Measurements from ENCODE around the gene SSRP1. TPM values are rescaled to one million over a fixed set of nuclear protein-coding genes. Genes with fewer than 3 reads are reported as not detected.

Gene SSRP1
- total RNA-seq, 1 donor: 61.7 TPM

DNA sequence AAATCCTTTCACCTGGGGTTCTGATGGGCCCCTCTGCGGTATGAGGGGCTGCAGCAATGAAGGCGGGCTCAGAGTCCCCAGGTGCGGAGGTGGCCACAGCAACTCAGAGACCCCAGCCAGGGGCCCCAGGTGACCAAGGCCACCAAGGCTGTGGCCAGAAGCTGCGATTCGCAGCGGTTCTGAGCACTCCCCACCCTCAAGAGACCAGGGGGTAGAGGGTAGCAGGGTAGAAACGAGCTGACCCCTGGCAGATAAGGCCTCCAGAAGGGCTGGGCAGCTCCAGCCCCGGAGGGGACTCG, 11.9 kb downstream of the SSRP1 start:
- TF ChIP-seq, protein P1, sequence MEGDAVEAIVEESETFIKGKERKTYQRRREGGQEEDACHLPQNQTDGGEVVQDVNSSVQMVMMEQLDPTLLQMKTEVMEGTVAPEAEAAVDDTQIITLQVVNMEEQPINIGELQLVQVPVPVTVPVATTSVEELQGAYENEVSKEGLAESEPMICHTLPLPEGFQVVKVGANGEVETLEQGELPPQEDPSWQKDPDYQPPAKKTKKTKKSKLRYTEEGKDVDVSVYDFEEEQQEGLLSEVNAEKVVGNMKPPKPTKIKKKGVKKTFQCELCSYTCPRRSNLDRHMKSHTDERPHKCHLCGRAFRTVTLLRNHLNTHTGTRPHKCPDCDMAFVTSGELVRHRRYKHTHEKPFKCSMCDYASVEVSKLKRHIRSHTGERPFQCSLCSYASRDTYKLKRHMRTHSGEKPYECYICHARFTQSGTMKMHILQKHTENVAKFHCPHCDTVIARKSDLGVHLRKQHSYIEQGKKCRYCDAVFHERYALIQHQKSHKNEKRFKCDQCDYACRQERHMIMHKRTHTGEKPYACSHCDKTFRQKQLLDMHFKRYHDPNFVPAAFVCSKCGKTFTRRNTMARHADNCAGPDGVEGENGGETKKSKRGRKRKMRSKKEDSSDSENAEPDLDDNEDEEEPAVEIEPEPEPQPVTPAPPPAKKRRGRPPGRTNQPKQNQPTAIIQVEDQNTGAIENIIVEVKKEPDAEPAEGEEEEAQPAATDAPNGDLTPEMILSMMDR (IDR thresholded peaks at IDR 0.05; ENCODE audit: insufficient read depth, low read depth, low read length): no peak
- no peak for DNase-seq (ENCODE audit: low read depth)
- H3K4me3 ChIP-seq (ENCODE audit: low read depth, low read length): peak overlapping the region; percentile 85

DNA sequence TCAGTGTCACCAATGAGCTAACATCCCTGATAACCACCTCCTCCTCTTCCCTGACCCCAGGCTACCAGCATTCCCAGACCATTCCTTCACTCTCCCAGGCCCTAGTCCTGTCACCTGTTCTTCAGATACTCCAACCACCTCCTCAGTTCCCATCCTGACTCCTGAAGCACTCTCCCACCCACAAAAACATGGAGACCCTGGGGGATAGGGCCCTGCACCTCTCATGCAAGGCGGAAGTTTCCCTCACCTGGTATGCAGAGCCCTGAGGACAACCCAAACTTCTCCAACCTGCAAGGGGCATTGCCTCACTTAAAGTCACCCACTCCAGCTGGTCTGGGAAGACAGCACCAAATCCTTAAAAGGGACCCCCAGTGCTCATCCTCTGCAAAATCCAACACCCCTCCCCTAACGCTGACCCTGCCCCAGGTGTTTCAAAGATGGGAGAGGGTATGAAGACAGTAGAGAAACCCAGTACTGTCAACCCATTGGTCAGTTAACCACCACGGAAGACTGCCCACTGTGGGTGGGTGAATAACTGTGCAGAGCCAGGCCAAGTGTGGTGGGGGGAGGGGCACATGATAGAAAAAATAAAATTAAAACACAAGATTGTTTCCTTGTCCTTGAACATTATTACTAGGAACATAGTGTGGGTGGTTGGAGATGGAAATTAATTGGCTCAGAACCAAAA, 12.4 kb downstream of the SSRP1 start:
- TF ChIP-seq, protein P1 (IDR thresholded peaks at IDR 0.05; ENCODE audit: insufficient read depth, low read depth, low read length): peak; percentile 13
- peak overlapping the region; percentile 85 for H3K4me3 ChIP-seq (ENCODE audit: low read depth, low read length)
- no peak for DNase-seq (ENCODE audit: low read depth)

- TF ChIP-seq, protein P1 (IDR thresholded peaks at IDR 0.05; ENCODE audit: insufficient read depth, low read depth, low read length): no peak
- H3K4me3 ChIP-seq (ENCODE audit: low read depth, low read length): peak overlapping the region; percentile 85
- peak; percentile 99 for DNase-seq (ENCODE audit: low read depth)
Measured at GRCh38 chr11:57322256-57323166, 13.2 kb downstream of the SSRP1 start.

DNA sequence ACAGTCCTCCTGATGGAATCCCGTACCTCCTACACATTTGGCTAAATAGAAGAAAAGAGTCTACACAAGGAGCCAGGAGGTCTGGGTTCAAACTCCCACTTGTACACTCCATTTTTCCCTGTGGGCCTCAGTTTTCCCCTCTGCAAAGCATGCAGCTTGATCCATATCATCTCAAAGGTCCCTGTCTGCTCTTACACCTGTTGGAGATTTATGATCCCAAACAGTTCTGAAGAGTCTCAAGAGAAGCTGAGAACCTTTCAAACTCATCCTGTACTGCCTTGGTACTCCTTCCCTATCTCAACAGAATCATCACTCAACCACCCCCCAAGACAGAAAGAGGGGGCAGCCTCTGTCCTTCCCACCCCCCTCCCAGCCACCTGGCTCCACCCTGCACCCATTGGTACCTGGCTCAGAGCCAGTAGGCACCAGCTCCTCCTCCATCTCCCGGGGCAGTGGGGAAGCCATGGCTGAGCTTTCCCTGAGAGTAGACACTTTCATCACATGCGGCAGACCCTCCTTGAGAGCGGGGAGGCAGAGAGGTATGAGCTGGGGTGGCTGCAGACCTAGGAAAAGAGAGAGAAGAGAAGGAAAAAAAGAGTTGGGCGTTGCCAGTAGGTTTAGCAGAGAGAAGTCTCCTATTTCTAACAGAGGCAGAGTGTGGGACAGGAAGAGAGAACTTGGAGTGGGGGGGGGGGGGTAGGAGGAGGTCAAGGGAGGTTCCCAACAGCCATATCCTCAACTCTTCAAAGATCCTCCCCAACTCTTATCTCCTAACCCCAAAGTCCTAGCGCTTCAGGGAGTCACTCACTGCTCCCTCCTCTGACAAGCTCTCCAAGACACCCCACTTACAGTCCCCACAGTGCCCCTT, 14.1 kb downstream of the SSRP1 start:
- TF ChIP-seq, protein P1 (IDR thresholded peaks at IDR 0.05; ENCODE audit: insufficient read depth, low read depth, low read length): no peak
- peak overlapping the region; percentile 85 for H3K4me3 ChIP-seq (ENCODE audit: low read depth, low read length)
- peak; percentile 52 for DNase-seq (ENCODE audit: low read depth)

DNA sequence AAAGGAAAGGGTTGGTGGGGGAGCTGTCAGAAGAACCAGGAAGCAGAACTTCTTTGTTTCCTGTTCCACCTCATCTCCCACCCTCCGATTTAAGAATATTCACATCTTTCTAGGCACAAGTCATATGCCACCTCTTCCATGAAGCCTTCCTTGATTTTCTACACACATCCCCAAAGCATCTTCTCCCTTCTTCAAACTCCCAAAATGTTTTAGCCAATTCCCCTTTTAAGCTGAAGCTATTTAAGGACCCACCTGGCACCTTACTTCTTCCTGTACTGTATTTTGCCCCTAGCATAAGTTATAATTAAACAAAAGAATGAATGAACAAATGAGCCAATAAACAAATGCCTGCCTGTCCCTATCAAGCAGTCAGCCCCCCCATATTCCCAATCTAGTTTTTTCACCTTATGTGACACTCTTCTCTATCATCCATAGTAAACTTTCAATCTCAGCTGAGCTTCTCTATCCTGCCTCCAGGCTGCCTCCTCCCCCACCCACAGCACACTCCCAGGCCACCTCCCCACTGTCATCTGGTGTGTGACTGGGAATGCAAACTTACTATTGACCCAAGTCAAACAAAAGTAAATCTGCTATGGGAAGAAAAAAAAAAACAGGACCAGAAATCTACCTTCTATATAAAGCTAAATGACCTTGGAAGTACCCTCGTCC, 14.8 kb downstream of the SSRP1 start:
- TF ChIP-seq, protein P1 (IDR thresholded peaks at IDR 0.05; ENCODE audit: insufficient read depth, low read depth, low read length): no peak
- DNase-seq (ENCODE audit: low read depth): peak; percentile 29
- peak overlapping the region; percentile 85 for H3K4me3 ChIP-seq (ENCODE audit: low read depth, low read length)

DNA sequence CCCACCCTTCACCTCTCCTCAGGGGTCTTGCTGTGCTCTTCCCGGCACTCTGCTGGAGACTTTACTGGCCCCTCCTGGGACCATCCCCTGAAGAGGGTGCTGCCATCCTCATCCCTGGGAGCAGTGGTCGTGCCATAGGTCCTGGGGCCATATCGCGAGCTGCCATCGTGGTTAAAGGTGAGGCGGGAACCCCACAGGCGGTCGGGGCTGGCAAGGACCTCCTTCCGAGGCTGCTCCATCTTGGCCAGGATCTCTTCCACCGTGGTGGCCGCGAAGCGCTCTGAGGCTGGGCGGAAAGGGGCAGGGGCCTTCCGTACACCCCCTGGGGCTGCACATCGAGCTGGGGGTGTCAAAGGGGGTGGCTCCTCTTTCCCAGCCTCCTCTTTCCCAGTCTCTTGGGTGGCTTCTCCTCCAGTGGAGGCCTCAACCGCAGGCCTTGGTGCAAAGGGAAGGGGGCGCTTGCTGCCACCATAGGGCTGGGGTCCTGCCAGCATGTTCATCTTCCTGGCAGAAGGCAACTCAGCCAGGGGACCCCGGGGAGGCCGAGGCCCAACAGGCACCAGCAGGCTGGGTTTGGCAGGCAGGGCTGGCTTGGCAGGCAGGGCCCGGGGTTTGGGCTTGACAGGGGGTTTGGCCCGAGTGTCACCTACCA, 15.5 kb downstream of the SSRP1 start:
- no peak overlapping the region for H3K4me3 ChIP-seq (ENCODE audit: low read depth, low read length)
- TF ChIP-seq, protein P1 (IDR thresholded peaks at IDR 0.05; ENCODE audit: insufficient read depth, low read depth, low read length): no peak
- DNase-seq (ENCODE audit: low read depth): no peak

All from fibroblast of villous mesenchyme (primary cell).